Measurements from ENCODE around the gene TRIL. TPM values are rescaled to one million over a fixed set of nuclear protein-coding genes. Genes with fewer than 3 reads are reported as not detected.
A peak's percentile ranks its signal among the peaks of the same experiment; 100 is the strongest.

The TRIL gene
- total and polyA plus RNA-seq, 2 experiments from 2014 or later: 0.95 to 4.5 TPM

DNA sequence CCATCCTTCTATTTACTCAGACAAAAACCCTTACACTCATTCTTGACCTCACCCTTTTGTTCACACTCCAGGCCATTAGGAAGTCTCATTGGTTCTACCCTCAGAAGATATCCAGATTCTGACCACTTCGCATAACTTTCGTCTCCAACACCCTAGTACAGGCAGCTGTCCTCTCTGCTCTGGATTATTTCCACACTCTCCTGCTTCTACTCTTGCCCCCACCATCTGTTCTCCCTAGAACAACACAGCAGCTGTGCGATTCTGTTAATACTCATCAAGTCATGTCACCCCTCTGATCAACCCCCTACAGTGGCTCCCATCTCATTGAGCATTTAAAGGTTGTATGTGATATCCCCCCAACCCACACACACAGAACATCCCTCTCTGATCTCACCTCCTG lies 15.5 kb upstream of the TRIL start:
- Mint-ChIP-seq H3K4me1 (no peaks in the 10 kb centered on the region), H3K9me3 (peaks cover 16% of the 10 kb centered on the region), H3K36me3 (ENCODE audit: low read depth) (peaks cover 3% of the 10 kb centered on the region; the same call in 1 of the 3 replicates), H3K4me3 (no peak overlapping the region), H3K27ac (no peak overlapping the region), H3K27me3 (ENCODE audit: insufficient read depth, low read depth, poor library complexity) (no peaks in the 10 kb centered on the region)
- H3K27ac ChIP-seq (ENCODE audit: low read depth): no peak overlapping the region
- H3K4me1 ChIP-seq (ENCODE audit: insufficient read depth): no peaks in the 10 kb centered on the region
- H2AFZ ChIP-seq: no peak overlapping the region
- TF ChIP-seq NANOG (IDR thresholded peaks at IDR 0.05; ENCODE audit: borderline replicate concordance) (no peak), EZH2 (IDR thresholded peaks at IDR 0.05; ENCODE audit: low read depth, unreplicated experiment) (no peak), POLR2AphosphoS5 (IDR thresholded peaks at IDR 0.05; ENCODE audit: low read depth) (no peak)
- no peak for ATAC-seq
- no peak for DNase-seq (ENCODE audit: low spot score)
- no peaks in the 10 kb centered on the region for H4K20me1 ChIP-seq (replicated peaks; ENCODE audit: insufficient read depth)
- H3K9me2 ChIP-seq (ENCODE audit: insufficient read depth): no peaks in the 10 kb centered on the region
- no peaks in the 10 kb centered on the region for H3K79me2 ChIP-seq (replicated peaks; ENCODE audit: insufficient read depth)
- no peak overlapping the region for H3K4me2 ChIP-seq
- no peaks in the 10 kb centered on the region for H3F3A ChIP-seq (replicated peaks; ENCODE audit: low read depth)
- no peaks in the 10 kb centered on the region for H3K27me3 ChIP-seq (ENCODE audit: insufficient read depth)
- peaks cover 3% of the 10 kb centered on the region; the same call in 1 of the 2 replicates for H3K36me3 ChIP-seq (ENCODE audit: insufficient read depth)
- H3K4me3 ChIP-seq: no peak overlapping the region

DNA sequence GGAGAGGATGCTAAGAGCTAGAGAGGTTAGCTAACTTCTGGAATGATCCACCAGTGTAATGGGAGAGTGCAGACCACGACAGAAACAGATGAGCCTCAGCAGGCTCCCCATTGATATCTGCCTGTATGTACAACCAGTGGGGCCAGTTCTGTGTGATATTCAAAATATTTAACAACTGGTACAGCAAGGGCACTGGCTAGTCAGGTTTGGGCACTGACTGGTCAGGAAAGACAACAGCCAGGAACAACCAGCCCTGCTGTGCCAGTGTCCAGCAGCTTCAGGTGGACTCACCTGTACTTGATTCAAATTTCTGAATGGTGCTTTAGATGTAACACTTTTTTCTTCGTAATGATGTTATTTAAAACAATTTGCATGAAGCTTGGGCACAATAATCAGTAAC lies 5.9 kb upstream of the TRIL start:
- Mint-ChIP-seq H3K27ac (no peak overlapping the region), H3K9me3 (no peaks in the 10 kb centered on the region), H3K27me3 (ENCODE audit: insufficient read depth, low read depth, poor library complexity) (peaks cover 14% of the 10 kb centered on the region), H3K36me3 (ENCODE audit: low read depth) (no peaks in the 10 kb centered on the region), H3K4me1 (peaks cover 24% of the 10 kb centered on the region), H3K4me3 (no peak overlapping the region)
- no peak overlapping the region for H2AFZ ChIP-seq
- H4K20me1 ChIP-seq (replicated peaks; ENCODE audit: insufficient read depth): no peaks in the 10 kb centered on the region; the same call in 1 of the 2 replicates
- ATAC-seq (no peak), DNase-seq (ENCODE audit: low spot score) (no peak)
- no peaks in the 10 kb centered on the region for H3K36me3 ChIP-seq (ENCODE audit: insufficient read depth)
- H3F3A ChIP-seq (replicated peaks; ENCODE audit: low read depth): 0 out of 2 replicates have a peak, but pooled peaks cover 2% of the 10 kb centered on the region
- no peaks in the 10 kb centered on the region for H3K79me2 ChIP-seq (replicated peaks; ENCODE audit: insufficient read depth)
- no peak overlapping the region for H3K4me2 ChIP-seq
- TF ChIP-seq EZH2 (IDR thresholded peaks at IDR 0.05; ENCODE audit: low read depth, unreplicated experiment) (no peak), EZH2phosphoT487 (IDR thresholded peaks at IDR 0.05; ENCODE audit: unreplicated experiment) (no peak)
- H3K27me3 ChIP-seq (ENCODE audit: insufficient read depth): peaks cover 19% of the 10 kb centered on the region
- 0 out of 2 replicates have a peak, but pooled peaks cover 4% of the 10 kb centered on the region for H3K9me2 ChIP-seq (ENCODE audit: insufficient read depth)
- peaks cover 14% of the 10 kb centered on the region for H3K4me1 ChIP-seq (ENCODE audit: insufficient read depth)
- no peak overlapping the region for H3K4me3 ChIP-seq
- H3K27ac ChIP-seq (ENCODE audit: low read depth): no peak overlapping the region

DNA sequence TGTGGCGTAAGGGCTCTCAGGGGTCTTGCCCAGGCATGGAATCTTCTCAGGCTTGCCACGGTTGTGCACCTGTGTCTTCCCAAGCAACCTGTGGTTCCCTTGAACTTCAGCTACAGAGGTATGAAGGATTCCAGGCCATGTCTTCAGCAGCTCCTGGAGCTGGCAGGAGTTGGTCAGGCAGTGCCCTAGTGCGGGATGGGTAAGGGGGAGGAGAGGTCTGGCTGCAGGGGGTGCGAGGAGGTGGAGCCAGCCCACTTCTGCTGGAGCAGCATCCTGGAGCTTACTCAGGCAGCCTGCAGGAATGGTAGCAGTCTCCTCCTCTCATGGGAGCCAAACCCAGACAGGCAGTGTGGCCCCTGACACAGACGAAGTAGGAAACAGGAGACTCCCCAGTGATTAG lies 3.8 kb upstream of the TRIL start:
- H3K9me2 ChIP-seq (ENCODE audit: insufficient read depth): no peaks in the 10 kb centered on the region
- no peak overlapping the region for H3K4me3 Mint-ChIP-seq
- peaks cover 33% of the 10 kb centered on the region for H3K4me1 Mint-ChIP-seq
- H3K79me2 ChIP-seq (replicated peaks; ENCODE audit: insufficient read depth): no peaks in the 10 kb centered on the region
- peak overlapping the region; percentile 65 for H3K4me2 ChIP-seq
- H3K4me1 ChIP-seq (ENCODE audit: insufficient read depth): peaks cover 18% of the 10 kb centered on the region
- no peaks in the 10 kb centered on the region for H3K9me3 Mint-ChIP-seq
- no peak overlapping the region for H3K4me3 ChIP-seq
- no peaks in the 10 kb centered on the region; the same call in 1 of the 2 replicates for H4K20me1 ChIP-seq (replicated peaks; ENCODE audit: insufficient read depth)
- no peaks in the 10 kb centered on the region for H3K36me3 Mint-ChIP-seq (ENCODE audit: low read depth)
- H3K36me3 ChIP-seq (ENCODE audit: insufficient read depth): no peaks in the 10 kb centered on the region
- DNase-seq (ENCODE audit: low spot score) (peak; percentile 60), ATAC-seq (peak; percentile 46)
- no peak overlapping the region for H3K27ac Mint-ChIP-seq
- 0 out of 2 replicates have a peak, but pooled peaks cover 10% of the 10 kb centered on the region for H3F3A ChIP-seq (replicated peaks; ENCODE audit: low read depth)
- peaks cover 34% of the 10 kb centered on the region for H3K27me3 Mint-ChIP-seq (ENCODE audit: insufficient read depth, low read depth, poor library complexity)
- no peak overlapping the region for H3K27ac ChIP-seq (ENCODE audit: low read depth)
- H3K27me3 ChIP-seq (ENCODE audit: insufficient read depth): peaks cover 39% of the 10 kb centered on the region
- H2AFZ ChIP-seq: peak overlapping the region; percentile 60
- TF ChIP-seq, protein P1, sequence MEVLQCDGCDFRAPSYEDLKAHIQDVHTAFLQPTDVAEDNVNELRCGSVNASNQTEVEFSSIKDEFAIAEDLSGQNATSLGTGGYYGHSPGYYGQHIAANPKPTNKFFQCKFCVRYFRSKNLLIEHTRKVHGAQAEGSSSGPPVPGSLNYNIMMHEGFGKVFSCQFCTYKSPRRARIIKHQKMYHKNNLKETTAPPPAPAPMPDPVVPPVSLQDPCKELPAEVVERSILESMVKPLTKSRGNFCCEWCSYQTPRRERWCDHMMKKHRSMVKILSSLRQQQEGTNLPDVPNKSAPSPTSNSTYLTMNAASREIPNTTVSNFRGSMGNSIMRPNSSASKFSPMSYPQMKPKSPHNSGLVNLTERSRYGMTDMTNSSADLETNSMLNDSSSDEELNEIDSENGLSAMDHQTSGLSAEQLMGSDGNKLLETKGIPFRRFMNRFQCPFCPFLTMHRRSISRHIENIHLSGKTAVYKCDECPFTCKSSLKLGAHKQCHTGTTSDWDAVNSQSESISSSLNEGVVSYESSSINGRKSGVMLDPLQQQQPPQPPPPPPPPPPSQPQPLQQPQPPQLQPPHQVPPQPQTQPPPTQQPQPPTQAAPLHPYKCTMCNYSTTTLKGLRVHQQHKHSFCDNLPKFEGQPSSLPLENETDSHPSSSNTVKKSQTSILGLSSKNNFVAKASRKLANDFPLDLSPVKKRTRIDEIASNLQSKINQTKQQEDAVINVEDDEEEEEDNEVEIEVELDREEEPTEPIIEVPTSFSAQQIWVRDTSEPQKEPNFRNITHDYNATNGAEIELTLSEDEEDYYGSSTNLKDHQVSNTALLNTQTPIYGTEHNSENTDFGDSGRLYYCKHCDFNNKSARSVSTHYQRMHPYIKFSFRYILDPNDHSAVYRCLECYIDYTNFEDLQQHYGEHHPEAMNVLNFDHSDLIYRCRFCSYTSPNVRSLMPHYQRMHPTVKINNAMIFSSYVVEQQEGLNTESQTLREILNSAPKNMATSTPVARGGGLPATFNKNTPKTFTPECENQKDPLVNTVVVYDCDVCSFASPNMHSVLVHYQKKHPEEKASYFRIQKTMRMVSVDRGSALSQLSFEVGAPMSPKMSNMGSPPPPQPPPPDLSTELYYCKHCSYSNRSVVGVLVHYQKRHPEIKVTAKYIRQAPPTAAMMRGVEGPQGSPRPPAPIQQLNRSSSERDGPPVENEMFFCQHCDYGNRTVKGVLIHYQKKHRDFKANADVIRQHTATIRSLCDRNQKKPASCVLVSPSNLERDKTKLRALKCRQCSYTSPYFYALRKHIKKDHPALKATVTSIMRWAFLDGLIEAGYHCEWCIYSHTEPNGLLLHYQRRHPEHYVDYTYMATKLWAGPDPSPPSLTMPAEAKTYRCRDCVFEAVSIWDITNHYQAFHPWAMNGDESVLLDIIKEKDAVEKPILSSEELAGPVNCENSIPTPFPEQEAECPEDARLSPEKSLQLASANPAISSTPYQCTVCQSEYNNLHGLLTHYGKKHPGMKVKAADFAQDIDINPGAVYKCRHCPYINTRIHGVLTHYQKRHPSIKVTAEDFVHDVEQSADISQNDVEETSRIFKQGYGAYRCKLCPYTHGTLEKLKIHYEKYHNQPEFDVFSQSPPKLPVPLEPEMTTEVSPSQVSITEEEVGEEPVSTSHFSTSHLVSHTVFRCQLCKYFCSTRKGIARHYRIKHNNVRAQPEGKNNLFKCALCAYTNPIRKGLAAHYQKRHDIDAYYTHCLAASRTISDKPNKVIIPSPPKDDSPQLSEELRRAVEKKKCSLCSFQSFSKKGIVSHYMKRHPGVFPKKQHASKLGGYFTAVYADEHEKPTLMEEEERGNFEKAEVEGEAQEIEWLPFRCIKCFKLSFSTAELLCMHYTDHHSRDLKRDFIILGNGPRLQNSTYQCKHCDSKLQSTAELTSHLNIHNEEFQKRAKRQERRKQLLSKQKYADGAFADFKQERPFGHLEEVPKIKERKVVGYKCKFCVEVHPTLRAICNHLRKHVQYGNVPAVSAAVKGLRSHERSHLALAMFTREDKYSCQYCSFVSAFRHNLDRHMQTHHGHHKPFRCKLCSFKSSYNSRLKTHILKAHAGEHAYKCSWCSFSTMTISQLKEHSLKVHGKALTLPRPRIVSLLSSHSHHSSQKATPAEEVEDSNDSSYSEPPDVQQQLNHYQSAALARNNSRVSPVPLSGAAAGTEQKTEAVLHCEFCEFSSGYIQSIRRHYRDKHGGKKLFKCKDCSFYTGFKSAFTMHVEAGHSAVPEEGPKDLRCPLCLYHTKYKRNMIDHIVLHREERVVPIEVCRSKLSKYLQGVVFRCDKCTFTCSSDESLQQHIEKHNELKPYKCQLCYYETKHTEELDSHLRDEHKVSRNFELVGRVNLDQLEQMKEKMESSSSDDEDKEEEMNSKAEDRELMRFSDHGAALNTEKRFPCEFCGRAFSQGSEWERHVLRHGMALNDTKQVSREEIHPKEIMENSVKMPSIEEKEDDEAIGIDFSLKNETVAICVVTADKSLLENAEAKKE (CRISPR knock-in tag; IDR thresholded peaks at IDR 0.05): 0 out of 2 replicates have a peak, but pooled peaks have one; percentile 21
- TF ChIP-seq, protein P2, sequence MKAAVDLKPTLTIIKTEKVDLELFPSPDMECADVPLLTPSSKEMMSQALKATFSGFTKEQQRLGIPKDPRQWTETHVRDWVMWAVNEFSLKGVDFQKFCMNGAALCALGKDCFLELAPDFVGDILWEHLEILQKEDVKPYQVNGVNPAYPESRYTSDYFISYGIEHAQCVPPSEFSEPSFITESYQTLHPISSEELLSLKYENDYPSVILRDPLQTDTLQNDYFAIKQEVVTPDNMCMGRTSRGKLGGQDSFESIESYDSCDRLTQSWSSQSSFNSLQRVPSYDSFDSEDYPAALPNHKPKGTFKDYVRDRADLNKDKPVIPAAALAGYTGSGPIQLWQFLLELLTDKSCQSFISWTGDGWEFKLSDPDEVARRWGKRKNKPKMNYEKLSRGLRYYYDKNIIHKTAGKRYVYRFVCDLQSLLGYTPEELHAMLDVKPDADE (IDR thresholded peaks at IDR 0.05): no peak

All from GM23338 (cell line).